NAMALWA (cell line): ENCODE measurements around the gene N4BP2L1.
A peak's percentile ranks its signal among the peaks of the same experiment; 100 is the strongest.

Source experiments
- DNase-seq: peaks from one replicate; pipeline ENCODE4 v3.0.0-alpha.2; 2015; ENCODE audit warnings: low spot score

The N4BP2L1 gene

DNA sequence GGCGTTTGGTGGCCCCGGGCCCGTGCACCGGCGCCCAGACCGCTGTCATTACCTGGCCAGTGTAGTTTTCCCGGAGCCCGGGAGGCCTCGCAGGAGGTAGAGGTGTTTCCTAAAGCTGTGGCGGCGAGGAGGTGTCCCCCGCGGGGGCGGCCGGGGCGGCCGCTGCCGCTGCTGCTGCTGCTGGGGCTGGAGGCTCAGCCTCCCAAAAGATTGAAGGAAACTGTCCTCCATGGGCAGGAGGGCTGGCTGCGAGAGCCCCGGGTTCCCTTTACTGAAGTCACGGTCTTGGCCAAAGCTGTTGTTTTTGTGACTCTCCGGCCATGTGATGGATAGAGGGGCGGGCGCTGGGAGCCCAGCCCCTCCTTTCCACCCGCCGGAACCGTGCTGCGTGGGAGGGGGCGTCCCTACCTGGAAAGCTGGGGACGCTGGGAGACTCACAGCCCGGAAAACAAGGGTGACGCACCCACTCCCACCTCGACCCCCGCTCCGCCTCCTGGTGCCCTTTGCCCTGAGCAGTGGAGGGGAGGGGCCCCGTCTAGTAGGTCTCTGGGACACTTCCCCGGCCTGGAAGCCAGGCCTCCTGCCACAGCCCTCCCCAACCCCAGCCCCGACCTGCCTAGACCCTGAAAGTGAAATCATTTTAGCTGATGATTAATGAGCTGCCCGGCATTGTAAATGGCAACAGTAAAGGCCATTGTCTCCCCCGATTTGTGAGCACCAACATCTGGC, at the start of gene N4BP2L1:
Gene N4BP2L1 (minus strand): TSS at position 279 of the 729 bp plus-strand sequence. CDS start 48 bp downstream, at position 231.
- DNase-seq: peak; percentile 82

DNA sequence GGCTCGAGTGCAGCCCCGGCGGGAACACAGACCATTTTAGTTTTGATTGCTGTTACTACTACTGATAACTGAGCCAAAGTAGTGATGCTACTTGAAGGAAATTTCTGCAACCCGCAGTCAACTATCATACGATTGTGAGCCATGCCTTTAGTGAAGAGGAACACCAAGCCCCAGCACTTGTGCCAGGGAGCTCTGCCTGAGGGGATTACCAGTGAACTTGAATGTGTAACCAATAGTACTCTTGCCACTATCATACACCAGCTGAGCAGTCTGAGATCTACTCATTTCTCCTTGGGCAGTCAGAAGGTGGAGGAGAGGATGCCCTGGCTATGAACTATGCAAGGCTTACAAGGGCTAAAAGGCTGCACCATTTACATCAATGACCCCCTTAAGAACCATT, 49.0 kb upstream of the N4BP2L1 start:
- no peak for DNase-seq

DNA sequence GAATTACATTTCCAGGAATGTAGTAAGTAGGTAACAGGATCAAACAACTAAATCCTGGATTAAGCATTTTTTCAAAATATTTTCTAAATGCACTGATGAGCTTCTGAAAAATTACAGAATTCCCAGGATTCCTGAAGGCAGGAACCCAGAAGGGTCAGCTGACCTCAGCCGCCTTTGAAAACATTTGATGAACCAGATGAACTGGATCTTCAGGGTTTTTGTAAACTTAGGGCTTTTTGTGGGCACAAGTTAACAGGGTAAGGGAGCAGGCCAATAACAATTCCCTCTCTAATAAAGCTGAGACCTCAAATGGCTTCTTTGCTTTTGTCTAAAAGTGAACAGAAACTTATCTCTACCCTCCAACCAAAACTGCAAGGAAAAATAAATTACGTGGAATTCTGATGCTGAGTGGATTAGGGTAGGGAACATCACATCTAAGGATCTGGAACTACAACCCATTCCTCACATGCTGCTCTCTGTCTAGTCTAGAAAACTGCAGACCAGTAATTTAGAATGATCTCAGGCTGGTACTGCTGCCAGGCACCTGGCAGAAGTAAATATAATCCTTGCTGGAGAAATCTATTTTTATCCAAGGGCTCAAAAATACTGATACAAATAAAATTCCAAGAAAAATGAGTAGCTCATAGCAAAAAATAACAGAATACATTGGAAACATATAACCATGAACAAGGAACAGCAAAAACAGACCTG, 48.2 kb upstream of the N4BP2L1 start:
- no peak for DNase-seq

DNA sequence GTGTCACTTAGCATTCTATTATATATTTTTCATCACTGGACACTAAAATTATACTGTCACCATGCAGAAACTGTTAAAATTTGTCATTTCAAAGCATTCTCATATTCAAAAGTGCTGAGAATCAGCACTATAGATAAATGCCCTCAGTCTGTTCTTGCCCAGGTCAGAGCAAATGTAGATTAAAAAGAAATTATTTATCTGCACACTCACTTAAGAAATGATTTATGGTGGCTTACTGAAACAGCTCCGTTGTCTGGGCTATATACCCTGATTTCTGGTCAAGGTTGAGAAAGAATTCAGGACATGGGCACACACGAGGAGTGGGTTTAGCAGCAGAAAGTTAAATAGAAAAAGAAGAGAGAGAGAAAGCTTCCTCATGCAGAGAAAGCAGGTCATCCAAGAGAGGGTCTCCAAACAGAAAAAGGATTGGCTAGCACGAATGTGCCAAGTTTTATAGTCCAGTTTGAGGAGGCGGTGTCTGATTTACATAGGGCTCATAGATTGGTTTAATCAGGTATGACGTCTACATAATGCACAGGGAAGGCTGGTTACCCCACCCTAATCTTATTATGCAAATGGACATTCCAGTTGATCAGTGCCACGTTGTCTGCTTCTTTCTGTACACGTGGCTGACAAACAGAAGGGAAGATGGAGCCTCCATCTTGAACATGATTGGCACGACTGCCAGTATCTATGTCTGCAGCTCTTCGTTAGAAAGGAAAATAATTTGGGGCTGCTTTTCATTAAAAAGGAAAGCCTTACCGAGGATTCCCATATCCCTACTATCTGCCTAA, 47.3 kb upstream of the N4BP2L1 start:
- DNase-seq: no peak

DNA sequence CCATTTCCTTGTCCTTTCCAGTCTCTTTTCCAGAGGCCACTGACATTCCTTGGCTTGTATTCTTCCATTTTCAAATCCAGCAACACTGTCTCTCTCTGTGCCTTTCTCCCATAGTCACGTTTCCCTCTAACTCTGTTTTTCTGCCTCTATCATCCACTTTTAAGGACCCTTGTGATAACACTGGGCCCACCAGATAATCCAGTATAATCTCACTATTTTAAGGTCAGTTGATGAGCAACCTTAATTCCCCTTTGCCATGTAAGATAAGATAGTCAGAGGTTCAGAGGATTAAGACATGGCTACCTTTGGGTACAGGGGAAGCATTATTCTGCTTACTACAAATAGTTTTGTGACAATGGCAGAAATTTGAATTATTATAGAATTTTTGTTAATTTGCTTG, 45.7 kb upstream of the N4BP2L1 start:
- no peak for DNase-seq

DNA sequence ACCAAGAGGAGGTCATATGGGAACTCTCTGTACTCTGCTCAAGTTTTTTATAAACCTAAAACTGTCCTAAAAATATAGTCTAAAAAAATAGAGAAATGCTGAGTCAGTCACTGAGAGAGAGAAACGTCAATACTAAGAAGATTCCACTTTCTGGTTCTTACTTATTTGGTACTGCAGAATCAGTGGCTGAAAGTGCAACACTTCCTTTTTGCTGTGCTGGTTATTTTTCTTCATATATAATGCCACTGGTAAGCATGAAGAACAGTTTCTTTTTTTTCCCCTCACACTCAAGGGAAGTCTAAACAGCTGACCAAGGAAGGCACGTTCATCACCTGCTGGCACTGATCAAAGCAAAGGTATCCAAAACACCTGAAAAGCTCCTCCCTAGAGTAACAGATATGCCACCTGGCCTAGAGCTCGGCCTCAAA, 44.3 kb upstream of the N4BP2L1 start:
- DNase-seq: no peak

DNA sequence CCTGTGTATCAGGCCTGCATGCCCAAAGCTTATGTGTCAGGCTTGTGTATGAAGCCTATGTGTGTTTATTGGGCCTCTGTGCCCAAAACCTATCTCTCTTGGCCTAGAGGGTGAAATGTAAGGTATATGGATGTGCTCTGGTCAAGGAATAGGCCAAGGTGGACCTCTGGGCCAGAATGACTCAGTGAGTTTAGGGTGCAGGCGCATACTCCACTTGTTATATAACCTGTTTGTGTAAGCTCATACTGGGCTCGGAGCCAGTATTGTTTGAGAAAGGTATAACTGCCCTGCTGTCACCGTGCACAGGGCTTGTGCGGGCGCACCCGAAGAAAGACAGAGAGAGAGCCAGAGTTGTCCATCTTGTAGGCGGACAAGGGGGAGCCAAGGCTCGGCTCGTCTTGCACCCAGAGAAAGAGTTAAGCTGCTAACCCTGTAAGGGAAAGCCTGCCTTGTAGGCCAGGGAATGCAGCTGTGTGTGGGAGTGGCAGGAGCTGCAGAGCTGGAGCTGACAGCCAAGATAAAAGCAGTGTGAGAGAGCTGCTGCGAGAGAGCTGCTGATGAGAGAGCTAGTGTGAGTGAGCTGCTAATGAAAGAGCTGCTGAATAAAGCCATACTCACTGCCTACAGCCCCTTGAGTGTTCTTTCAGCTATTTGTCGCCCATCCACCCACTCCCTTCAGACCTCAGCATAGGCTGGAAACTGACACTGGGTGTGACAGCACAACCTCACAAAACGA, 43.4 kb upstream of the N4BP2L1 start:
- no peak for DNase-seq

DNA sequence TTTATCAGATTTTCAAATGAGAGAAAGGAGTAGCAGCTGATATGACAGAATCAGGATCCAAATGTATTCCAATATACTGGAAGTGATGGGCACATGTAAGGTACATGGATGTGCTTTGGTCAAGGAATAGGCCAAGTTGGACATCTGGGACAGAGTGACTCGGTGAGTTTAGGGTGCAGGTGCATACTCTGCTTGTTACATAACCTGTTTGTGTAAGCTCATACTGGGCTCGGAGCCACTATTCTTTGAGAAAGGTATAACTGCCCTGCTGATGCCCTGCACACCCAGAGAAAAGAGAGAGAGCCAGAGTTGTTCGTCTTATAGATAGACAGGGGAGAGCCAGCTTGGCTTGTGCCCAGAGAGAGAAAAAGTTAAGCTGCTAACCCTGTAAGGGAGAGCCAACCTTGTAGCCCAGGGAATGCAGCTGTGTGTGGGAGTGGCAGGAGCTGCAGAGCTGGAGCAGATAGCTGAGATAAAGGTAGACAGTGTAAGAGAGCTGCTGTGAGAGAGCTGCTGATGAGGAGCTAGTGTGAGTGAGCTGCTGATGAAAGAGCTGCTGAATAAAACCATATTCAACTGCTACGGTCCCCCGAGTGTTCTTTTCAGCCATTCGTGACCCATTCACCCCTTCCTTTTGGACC, 40.7 kb upstream of the N4BP2L1 start:
- DNase-seq: no peak

DNA sequence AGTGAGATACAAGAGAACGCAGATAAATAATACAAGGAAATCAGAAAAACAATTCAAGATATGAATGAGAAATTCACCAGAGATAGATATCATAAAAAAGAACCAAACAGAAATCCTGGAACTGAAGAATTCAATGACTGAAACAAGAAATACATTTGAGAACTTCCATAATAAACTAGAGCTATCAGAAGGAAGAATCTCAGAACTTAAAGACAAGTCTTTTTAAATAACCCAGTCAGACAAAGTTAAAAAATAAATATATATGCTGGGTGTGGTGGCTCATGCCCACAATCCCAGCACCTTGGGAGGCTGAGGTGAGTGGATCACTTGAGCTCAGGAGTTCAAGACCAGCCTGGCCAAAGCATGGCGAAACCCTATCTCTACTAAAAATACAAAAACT, 28.7 kb upstream of the N4BP2L1 start:
- DNase-seq: no peak

DNA sequence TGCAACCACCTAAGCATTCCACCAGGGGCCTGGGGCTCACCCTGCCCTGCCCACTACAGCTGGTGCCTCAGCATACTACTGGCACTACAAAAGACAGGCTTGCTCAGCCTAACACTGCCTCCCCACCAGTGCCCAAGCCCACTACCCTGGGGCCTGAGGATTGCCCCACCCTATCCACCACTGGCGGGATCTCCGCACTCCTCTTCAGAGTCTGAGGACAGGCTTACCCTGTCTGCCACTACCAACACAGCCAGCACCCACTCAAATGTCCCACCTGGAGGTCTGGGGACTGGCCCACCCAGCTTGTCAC, 27.6 kb upstream of the N4BP2L1 start:
- no peak for DNase-seq

DNA sequence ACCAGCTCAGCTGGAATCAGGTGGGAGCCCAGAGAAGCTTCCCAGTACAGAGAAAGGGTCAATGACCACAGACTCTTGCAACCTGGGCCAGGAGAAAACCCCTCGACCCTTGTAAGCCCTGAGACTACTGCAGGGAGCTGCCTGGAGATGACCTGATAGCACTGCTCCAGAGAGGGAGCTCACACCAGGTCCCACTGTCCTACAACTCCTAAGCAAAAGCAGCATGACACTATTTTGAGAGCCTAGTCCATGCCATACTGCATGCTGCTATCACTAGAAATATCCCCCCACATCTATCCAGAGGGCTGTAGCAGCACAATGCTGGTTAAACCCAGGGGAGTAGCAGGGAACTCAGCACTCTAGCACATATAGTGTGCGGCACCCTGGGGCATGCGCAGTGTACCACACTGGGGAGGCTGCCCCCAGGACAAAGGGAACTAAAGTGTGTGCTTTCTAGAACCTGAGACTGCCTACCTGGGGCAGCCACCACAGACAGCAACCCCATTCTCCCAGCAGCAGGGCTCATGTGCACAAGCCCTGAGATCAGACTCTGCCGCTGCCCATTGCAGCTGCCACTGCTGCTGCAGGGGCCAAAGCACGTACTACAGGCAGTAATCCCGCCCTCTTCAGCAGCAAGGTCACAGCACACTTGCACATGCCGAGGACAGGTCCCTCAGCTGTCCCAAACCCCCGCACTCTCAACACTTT, 27.1 kb upstream of the N4BP2L1 start:
- DNase-seq: no peak

DNA sequence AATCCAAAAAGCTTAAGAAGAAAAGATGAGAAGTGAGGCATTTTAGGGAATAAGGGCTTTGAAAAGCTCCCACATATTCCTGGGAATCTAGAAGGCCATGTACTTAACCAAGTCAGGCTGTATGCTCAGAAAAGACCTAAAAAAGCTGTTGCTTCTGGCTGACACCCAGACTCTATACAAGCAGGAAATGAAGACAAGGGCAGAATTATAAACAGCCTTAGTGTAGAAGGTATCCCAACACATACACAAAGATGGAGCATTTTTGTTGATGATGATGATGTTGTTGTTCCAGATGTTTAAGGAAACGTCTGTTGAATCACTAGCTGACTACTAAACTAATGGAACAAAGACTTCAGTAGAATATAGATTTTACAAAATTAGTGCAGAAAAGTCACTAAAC, 26.1 kb upstream of the N4BP2L1 start:
- DNase-seq: no peak

DNA sequence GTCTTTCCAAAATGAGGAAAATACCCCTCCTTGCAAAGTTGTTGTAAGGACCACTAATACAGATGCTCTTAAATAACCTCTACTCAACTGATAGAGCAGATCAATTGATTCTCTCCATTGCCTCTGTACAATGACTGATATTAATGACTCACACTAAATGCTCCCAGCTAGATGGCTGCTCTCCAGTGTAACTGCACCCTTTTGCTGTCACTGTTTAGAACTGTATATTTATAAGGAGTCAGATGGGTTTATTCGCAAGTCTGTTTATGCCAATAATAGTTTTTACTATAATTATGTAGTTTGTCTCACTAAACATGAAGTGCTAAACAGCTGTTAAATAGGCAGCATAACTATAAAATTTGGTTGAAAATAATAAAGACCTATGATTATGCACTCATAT, 21.0 kb upstream of the N4BP2L1 start:
- DNase-seq: no peak

DNA sequence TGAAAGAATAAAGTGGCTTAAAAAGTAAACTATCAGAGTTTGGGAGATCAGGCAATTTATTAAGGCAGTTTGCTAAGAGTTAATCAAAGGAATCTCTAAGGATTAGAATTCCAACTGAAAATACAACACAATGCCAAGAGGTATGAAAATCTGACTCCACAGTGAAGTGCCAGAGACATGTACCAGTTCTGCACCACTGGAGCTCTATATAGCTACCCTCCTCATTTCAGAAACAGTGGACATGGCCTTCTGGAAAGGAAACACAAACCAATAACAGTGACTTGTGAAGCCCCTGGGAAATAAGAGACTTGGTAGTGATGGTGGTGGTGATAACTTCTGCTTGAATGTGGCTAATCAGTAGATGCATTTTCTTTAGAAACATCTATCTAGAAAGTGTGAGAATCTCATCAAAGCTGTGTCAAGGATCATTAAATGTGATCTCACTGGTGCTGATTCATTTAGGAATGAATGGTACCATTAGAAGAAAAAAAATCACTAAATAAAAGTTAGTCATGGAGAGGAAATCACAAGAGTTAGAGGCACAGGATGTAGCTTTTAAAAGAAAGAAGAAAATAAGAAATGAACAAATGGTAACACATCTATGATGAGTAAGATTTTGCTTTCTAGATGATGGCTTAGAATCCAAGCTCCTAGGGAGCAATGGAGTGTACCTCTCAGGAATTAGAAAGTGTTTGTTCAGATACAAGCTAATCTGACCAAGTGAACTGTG, 20.1 kb upstream of the N4BP2L1 start:
- DNase-seq: no peak

DNA sequence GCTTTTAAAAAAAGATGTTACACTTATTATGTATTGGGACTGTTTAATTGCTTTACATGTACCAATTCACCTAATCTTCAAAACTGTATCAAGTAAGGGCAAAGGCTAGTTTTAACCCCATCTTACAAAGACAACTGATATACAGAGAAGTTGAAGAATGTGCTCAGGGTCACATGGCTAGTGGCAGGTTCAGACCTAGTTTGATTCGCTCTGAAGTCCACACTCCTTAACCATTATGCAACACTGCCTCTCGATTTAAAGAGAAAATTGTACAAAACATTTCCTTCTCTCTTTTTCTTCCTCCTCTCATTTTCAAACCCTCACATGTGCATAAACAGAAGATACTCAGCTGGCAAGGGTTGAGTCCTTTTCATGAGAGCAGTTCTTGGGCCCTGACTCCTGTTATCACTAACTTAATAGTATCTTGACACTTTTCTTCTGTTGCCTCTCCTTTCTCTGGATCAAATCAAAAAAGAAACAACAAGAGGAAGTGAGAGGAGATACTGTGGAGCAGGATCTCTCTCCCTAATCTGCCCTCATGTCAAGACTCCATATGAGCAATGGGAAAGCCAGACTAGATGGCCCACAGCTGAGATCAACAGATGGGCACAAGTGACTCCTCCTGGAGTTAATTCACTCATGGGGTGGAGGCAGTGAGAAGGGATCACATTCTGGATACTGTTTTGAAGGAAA, 19.0 kb upstream of the N4BP2L1 start:
- DNase-seq: no peak

DNA sequence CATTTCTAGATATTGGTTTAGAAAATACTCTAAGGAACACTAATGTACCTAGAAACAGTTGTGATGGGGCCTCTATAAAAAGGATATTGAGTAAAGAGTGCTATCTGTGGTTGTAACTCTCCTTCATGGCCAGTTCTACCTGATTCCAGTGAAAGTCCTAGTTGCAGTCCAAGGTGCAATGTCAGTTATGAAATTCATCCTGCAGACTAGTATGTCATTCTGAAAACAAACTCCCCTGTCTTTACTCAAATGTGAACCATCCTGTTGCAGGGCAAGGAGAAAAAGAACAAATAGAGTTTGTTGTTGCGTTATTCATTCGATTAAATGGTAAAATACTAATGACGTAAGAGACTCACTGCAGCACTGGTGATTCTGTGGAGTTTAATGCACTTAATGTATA, 18.3 kb upstream of the N4BP2L1 start:
- DNase-seq: no peak

DNA sequence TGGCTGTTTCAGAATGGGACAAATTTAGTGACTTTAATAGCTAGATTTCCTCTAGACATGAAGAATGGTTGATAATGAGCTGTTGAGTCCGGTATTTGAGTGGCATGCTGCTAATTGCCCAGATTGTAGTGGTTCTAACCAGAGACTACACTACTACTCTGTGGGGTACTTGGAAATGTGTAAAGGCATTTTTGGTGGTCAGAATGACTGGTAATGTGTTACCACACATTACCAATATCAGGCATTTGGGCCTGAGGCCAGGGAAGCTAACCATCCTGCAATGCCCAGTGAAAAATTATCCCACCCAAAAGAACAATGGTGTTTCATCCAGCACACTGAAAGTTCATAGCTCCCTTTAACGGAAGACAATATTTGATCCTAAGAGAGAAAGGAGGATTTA, 17.5 kb upstream of the N4BP2L1 start:
- no peak for DNase-seq

DNA sequence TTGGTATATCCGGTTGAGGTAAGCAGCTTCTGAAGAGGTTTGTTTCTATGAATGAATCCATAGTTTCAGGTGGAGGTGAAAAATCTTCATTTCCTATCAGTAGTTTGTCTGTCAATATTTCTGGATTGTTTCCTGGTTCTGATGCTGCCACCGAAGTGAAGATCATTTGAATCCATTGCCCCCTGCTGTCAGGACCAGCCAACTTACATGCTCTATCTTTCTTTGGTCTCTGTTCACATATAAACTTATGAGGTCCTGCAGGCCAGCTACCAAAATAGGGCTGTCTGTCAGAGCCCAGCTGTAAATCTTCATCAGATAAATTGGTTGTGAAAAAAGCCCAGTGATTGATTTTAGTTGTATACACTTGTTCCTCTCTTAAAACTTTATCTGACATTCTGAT, 15.2 kb upstream of the N4BP2L1 start:
- peak; percentile 70 for DNase-seq

DNA sequence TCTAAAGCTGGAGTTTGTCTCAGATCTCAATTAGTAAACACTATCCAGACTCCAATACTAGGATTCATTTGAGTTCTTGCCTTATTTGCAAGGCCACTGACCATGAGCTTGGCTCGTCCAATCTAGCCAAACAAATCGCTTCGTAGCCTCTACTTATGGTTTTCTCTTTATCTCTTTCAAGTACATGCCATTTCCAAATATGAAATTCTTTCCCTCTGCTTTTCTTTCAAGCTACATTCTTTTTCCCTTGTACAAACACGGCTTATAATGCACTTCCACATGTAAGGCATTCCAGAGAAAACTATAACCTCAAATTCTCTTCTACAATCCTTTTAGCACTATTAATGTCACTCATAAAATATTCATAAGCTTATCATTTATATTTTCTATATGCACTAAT, 10.9 kb upstream of the N4BP2L1 start:
- DNase-seq: no peak

DNA sequence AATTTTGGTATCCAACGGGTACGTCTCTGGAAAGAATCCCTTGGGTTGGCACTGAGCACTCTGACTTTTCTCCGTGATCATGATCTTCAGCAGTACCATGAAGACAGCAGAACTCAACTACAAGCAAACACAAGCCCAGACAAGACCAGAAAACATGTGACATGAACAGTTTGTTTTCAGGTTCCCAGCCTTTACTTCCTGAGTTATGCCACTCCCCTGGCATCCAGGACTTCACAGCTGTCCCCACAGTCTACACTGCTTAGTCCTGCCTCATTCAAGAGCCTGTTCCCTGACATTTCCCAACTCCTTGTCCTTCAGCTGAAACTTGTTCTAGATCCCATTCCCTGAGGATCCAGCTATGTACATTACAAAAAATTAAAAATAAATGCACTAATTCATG, 4.9 kb upstream of the N4BP2L1 start:
- DNase-seq: no peak
